Esophagus mucosa (tissue), 1 donor: ENCODE measurements around the gene ST6GAL1. TPM values are rescaled to one million over a fixed set of nuclear protein-coding genes. Genes with fewer than 3 reads are reported as not detected.
"Not testable (repeated sequence)": the region's sequence is repeated elsewhere in the genome, so short reads cannot be mapped to it uniquely, and the experiment has no call there.

ENCODE experiments used
- ATAC-seq: fragments of 200-7000 bp; cut with Tn5 transposase; one replicate; pipeline ENCODE4 v1.9.1; 2020
- total RNA-seq: library from RNA; stranded (reverse); gene quantifications from one replicate; pipeline ENCODE4 v1.2.4, GENCODE V29; 2023
- donor health status: DM: yes; HTN: yes; CAD: no.

Gene ST6GAL1
- total RNA-seq, 1 donor from 2014 or later: 13.2 TPM

DNA sequence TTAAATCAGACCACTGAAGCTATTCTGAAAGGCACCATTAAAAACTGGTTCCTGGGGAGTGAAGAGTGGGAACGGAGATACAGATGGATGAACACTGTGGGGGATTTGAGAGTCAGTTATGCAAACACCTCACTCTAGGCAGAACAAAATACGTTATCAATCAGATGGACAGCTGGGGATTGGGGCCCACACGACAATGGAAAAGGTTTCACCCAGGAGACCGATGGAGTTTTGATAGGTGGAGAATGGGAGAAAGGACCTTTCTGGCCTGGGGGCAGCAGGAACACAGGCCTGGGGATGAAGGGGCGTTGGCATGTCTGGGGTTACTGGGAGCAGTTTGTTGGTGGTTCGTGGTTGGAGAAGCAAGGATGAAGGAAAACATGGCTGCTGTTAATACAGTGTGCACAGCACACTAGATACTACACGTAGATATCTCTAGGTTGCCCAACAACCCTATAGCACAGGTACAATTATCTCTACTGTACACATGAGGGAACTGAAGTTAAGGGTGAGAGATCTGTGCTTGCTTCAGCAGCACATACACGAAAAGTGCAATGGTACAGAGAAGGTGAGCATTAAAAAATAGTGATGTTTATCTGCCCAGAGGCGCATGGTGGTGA is 16.5 kb downstream of the ST6GAL1 start:
- no peak for ATAC-seq

DNA sequence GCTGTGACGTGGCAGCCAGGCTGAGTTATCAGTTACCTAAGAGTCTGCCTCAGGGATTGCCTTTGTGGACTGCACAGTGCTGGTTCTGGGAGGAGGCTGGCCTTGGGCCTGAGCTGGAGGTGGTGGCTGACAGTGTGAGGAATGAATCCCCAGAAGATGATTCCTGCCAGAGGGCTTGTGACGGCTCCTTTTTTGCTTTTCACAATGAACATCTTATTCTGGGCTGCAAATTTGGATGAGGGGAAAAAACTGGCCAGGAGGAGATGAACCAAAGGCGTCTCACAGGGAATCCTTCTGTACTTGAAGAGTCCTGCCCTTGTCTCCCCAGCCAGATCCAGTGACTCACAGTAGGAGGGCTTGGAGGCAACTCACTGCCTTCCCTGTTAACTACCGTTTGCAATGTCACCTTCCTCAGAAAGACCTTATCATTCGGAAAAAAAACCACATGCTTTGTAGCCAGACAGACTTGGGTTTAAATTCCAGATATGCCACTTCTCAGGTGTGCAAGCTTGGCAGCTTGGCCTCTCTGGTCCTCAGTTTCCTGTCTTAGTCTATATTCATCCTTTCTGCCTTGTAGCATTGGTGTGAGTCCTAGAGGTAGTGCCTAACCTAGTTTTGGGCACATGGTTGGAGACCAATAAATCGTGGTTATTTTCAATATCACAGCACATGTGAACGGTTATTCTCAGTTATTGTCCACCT is 19.1 kb downstream of the ST6GAL1 start:
- ATAC-seq: peak; percentile 63

DNA sequence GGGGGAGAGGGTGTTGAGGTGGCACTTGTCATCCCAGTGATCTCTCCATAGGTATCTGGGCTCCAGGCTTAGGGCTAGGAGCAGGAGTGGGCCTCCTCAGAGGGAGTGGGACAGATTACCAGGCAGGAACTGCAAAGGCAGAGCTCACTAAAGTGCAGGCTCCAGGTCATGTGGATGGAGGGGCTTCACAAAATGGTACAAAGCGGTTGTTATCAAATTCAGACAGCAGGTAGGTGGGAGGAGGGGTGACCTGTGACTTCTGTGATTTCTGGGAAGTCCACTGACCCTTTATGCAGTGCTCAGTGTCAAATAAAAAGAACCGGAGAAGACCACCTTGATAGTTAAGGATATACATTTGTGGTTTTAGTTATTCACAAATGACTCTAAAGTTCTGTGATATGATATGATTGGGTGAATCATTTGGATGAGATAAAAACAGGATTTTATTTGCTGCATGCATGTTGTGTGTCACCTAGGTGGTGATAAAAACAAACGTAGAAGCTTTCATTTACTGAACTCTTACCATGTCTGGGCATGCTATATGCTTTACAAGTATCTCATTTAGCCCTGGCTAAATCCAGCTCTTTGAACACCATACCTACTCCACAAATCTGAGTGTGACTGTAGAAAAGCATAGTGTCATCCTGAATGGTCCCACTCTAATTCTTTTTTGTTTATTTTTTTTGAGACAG is 20.2 kb downstream of the ST6GAL1 start:
- peak; percentile 39 for ATAC-seq

- ATAC-seq: no peak
These were observed 21.6 kb downstream of the ST6GAL1 start for GRCh38 chr3:186951640-186952552.

DNA sequence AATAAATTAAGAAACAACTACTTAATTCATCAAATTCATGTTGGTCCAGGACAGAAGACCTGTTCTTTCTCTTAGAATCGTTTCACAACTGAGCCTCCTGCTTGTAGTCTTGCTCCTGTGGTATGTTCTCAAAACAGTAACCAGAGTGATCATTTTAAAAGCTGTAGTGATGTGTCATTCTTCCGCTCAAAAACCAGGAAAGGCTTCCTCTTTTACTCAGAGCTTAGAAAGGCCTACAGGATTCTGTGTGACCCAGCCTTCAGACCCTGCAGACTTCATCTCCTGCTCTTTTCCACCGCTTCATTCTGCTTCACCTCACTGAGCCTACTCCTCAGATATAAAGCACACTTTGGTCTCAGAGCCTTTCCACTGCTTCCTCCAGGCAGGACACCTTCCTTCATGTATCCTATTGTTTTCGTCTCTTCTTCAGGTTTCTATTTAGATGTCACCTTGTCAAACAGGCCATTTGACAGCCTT is 22.7 kb downstream of the ST6GAL1 start:
- ATAC-seq: peak; percentile 18

DNA sequence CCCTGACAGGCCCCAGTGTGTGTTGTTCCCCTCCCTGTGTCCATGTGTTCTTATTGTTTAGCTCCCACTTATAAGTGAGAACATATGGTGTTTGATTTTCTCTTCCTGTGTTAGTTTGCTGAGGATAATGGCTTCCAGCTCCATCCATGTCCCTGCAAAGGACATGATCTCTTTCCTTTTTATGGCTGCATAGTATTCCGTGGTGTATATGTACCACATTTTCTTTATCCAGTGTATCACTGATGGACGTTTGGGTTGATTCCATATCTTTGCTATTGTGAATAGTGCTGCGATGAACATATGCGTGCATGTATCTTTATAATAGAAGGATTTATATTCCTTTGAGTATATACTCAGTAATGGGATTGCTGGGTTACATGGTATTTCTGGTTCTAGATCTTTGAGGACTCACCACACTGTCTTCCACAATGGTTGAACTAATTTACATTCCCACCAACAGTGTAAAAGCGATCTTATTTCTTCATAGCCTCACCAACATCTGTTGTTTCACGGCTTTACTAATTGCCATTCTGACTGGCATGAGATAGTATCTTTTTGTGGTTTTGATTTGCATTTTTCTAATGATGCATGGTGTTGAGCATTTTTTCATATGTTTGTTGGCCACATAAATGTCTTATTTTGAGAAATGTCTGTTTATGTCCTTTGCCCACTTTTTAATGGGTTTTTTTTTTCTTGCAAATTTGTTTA is 23.8 kb downstream of the ST6GAL1 start:
- not testable (repeated sequence) for ATAC-seq

DNA sequence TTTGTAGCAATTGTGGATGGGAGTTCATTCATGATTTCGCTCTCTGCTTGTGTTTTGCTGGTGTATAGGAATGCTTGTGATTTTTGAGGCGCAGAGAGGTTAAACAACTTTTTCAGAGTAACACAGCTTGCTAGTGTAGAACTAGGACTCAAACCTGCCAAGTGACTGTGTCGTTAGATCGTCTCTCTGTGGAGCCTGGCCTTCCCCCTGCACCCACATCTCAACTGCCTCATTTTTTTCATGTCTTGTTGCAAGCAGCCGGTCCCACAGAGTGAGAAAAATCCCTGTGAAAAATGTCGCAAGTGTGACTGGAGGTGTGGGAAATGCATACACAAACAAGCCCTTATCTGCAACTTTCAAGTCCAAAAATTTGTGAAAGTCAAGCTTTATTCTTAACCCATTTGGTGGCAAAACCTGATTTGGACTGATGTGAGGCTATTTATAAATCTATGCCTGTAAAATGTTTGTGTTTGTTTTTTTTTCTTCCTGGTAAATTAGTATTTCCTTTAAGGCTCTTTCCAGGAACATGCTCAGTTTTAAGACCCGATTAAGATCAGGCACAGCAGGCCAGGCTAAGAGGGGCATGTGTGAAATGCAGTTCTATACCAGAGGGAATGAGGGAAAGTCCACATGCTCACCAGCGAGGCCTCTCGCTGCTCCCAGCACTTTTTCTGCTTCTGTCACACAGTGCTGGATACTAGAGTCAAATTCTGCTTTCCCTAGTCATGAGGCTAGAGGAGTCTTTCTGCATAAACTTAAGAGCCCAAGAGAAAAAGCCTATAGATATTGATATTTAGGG is 25.8 kb downstream of the ST6GAL1 start:
- ATAC-seq: no peak

GRCh38 chr3:186959029-186959624 is 28.8 kb downstream of the ST6GAL1 start:
- ATAC-seq: no peak

DNA sequence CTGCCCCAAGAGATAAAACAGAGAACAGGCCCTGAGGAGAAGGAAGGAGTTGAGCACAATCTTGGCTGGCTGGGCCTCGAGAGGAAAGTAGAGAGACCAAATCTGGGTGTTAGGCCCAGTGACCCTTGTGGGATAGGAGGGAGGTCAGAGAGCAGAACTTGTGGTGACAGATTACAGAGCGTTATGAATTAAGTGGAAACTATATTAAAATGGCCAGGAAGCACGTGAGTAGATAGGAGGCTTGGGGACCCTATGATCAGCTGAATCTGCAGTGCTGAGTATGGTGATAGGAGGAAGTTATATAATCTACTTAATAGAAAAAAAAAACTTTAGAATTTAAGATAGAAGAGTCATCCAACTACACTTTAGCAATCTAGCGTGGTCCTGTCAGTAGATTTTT is 30.0 kb downstream of the ST6GAL1 start:
- no peak for ATAC-seq

- no peak for ATAC-seq
These were observed 32.1 kb downstream of the ST6GAL1 start for GRCh38 chr3:186962445-186962844.

GRCh38 chr3:186963636-186964035 is 33.3 kb downstream of the ST6GAL1 start:
- no peak for ATAC-seq

GRCh38 chr3:186964071-186964470 is 33.7 kb downstream of the ST6GAL1 start:
- ATAC-seq: no peak

GRCh38 chr3:186964616-186965015 is 34.3 kb downstream of the ST6GAL1 start:
- no peak for ATAC-seq

GRCh38 chr3:186965141-186965879 is 35.0 kb downstream of the ST6GAL1 start:
- ATAC-seq: no peak

- ATAC-seq: peak; percentile 38
These were observed 36.1 kb downstream of the ST6GAL1 start for GRCh38 chr3:186966406-186966805.

- not testable (repeated sequence) for ATAC-seq
These were observed 36.9 kb downstream of the ST6GAL1 start for GRCh38 chr3:186967236-186967635.

DNA sequence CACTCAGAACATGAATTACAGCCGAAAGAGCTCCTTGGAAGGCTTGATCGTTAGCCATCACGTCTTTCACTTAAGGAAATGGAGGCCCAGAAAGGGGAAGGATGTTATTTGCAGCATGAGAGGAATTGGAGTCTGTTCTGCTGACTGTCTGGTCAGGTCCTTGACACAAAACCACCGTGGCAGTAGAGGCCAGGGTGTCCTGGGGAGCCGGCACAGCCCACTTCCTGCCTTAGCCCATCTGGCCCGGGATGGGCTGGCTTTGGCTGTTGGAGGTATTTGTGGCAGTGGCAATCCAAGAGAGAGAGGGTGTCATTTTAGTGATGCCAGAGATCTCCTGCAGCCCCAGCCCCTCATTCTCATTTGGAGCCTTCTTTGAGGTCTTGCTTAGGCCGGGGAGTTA is 37.4 kb downstream of the ST6GAL1 start:
- no peak for ATAC-seq

- ATAC-seq: no peak
These were observed 39.3 kb downstream of the ST6GAL1 start for GRCh38 chr3:186969607-186970006.

- not testable (repeated sequence) for ATAC-seq
These were observed 40.8 kb downstream of the ST6GAL1 start for GRCh38 chr3:186971106-186971505.

GRCh38 chr3:186971578-186971977 is 41.3 kb downstream of the ST6GAL1 start:
- peak; percentile 31 for ATAC-seq
